Ovary (tissue), 9 donors: ENCODE results near the gene CRADD. TPM values are rescaled to one million over a fixed set of nuclear protein-coding genes. Genes with fewer than 3 reads are reported as not detected.

Experiments used
- DNase-seq, 5 donors: peaks; one replicate each; pipeline ENCODE4 v3.0.0-alpha.2; 2019 to 2020
- H3K27ac ChIP-seq, 2 donors: fragments of 200-600 bp; one replicate each; pipeline versions ENCODE4 v1.5.1 to v1.8.0; 2019 to 2022
- H3K27me3 ChIP-seq: fragments of 200-600 bp; one replicate; pipeline ENCODE4 v1.8.0; 2022
- H3K36me3 ChIP-seq: fragments of 200-600 bp; sonication (generic); one replicate; pipeline ENCODE4 v1.5.1; 2019
- H3K4me1 ChIP-seq: one replicate; pipeline ENCODE4 v1.8.1; 2013; ENCODE audit warnings: mild to moderate bottlenecking, moderate library complexity; ENCODE audit not compliant: insufficient read depth
- H3K4me3 ChIP-seq: fragments of 200-600 bp; sonication (generic); one replicate; pipeline ENCODE4 v1.5.1; 2017
- H3K9me3 ChIP-seq, 2 donors: fragments of 200-600 bp in 1 of 2; sonication (generic) in 1 of 2; one replicate each; pipeline versions ENCODE4 v1.5.1 to v1.8.1; 2013 to 2019; ENCODE audit warnings: mild to moderate bottlenecking in 1 of 2, moderate library complexity in 1 of 2
- CTCF ChIP-seq, 3 donors: fragments of 450-650 bp in 2 of 3; fragments of 200-600 bp in 1 of 3; IDR thresholded peaks; one replicate each; pipeline versions ENCODE4 v1.5.1 to v1.8.0; 2016 to 2022; ENCODE audit warnings: antibody characterized with exemption in 3 of 3, mild to moderate bottlenecking in 1 of 3
- EP300 ChIP-seq: sonication (generic); formaldehyde crosslinking; IDR thresholded peaks from one replicate; pipeline ENCODE4 v1.6.1; 2017; ENCODE audit warnings: antibody characterized with exemption
- POLR2A ChIP-seq: fragments of 450-650 bp; IDR thresholded peaks from one replicate; pipeline ENCODE4 v1.6.1; 2017; ENCODE audit warnings: antibody characterized with exemption, mild to moderate bottlenecking, moderate library complexity
- WGBS, 3 donors: extraction: QIAGEN DNeasy Blood & Tissue Kit in 1 of 3; methylation state at CpG; one replicate each; pipeline versions ENCODE4 v1.1.5 to v1.1.7; 2013 to 2017; 5-methylcytosine and 5-hydroxymethylcytosine counted together
- intact Hi-C, 4 donors: fragments of 100-400 bp; cut with DNase I; formaldehyde crosslinking; loops; one replicate each; pipeline versions ENCODE4 v1.11.0 to v1.15.1; 2022 to 2023
- polyA plus RNA-seq, 2 donors: library from polyadenylated mRNA; stranded (reverse); fragments of 200-250 nt in 1 of 2; fragments of 350-450 nt in 1 of 2; fragmentation: Illumina TruSeq in 1 of 2; extraction: RNeasy Lipid Tissue Mini Kit (QIAGEN cat#74804) in 1 of 2; gene quantifications; one replicate each; pipeline ENCODE4 v1.2.3, GENCODE V29; 2013 to 2014
- total RNA-seq, 7 donors: library from RNA; depleted of rRNA in 2 of 7; stranded (reverse); fragments of >200 nt in 2 of 7; fragmentation: NEBNext Ultra II Directional in 3 of 7; extraction: Animal tissue kit (Norgen Biotek cat#: 25700) in 3 of 7; gene quantifications; one replicate each; pipeline versions ENCODE4 v1.1.0 to v1.2.4, GENCODE V29; 2016 to 2023
- donor health status: DM: no; HTN: no; CAD: no; lungs with moderate emphysema.
- donor health status: DM: no; HTN: no; CAD: no.
- donor health status: Bipolar disorder and iron deficiency.
- donor health status: DM: yes; HTN: yes; CAD: no.
- donor health status: DM: no; HTN: no; CAD: no.
- donor health status: DM: yes; HTN: yes; CAD: no.

The CRADD gene
- total and polyA plus RNA-seq, 9 donors = 11.4 to 67.8 (median 16.9) TPM

DNA sequence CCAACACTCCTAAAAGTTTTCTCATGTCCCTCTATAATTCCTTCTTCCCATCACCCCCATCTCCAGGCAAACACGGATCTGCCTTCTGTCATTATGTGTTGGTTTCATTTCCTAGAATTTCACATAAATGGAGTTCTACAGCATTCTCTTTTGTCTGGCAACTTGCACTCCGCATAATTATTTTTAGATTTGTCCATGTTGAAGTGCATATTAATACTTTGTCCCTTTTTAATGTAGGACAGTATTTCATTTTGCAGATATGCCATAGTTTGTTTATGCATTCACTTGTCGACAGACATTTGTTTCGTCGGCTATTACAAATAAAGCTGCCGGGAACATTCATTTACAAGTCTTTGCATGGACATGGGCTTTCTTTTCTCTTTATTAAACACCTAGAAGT is 150.0 kb downstream of the CRADD start:
- intact Hi-C loops = no loop called here
- H3K4me1 ChIP-seq = peaks cover 21% of the 10 kb centered on the region
- no peak overlapping the region for H3K4me3 ChIP-seq
- TF ChIP-seq POLR2A = no peak
- TF ChIP-seq EP300 = no peak
- TF ChIP-seq CTCF (IDR thresholded peaks at IDR 0.05) = no peak
- 77 to 84% (median 82%) methylated on average over 6 of the region's 6 CpGs for WGBS, 3 donors
- DNase-seq = no peak
- no peaks in the 10 kb centered on the region for H3K27me3 ChIP-seq
- H3K9me3 ChIP-seq = no peaks in the 10 kb centered on the region
- no peak overlapping the region for H3K27ac ChIP-seq
- H3K36me3 ChIP-seq = no peaks in the 10 kb centered on the region

DNA sequence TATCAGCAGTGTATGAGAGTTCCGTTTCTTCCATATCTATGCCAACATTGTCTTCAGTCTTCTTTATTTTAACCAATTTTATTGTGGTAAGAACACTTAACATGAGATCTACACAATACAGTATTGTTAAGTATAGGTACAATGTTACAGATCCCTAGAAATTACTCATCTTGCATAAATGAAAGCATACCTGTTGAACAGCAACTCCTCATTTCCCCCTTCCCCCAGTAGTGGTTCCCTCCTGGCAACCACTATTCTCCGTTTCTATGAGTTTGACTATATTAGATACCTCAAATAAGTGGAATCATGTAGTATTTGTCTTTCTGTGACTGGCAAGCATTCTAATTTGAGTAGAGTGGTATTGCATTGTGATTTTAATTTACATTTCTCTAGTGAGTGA is 150.5 kb downstream of the CRADD start:
- intact Hi-C loops = no loop called here
- Histone ChIP-seq H3K27ac (no peak overlapping the region), H3K9me3 (no peaks in the 10 kb centered on the region), H3K27me3 (no peaks in the 10 kb centered on the region), H3K4me3 (no peak overlapping the region), H3K36me3 (no peaks in the 10 kb centered on the region), H3K4me1 (peaks cover 21% of the 10 kb centered on the region)
- WGBS, 3 donors = 95 to 99% (median 96%) methylated on average over 2 of the region's 2 CpGs
- DNase-seq = no peak
- TF ChIP-seq POLR2A (no peak), EP300 (no peak), CTCF (IDR thresholded peaks at IDR 0.05) (no peak)

DNA sequence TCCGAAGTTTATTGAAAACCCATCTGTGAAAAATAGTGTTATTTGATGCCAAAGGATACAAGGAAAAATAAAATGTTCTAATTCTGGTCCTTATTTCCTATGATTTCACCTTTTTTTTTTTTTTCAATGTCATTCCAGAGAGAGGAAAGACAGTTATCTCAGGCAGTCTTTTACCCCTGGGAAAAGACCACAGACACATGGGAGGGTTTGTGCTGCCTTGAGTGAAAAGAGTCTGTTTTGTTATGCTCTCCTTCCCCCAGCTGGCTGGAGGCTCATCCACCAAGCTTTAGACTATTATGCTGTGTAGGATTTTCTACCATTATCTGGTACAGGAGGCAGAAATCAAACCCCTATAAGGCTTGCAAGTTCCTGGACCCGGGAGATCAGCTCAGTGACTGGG is 151.8 kb downstream of the CRADD start:
- Histone ChIP-seq H3K9me3 (no peaks in the 10 kb centered on the region), H3K36me3 (no peaks in the 10 kb centered on the region), H3K27me3 (no peaks in the 10 kb centered on the region), H3K4me3 (no peak overlapping the region), H3K27ac (no peak overlapping the region), H3K4me1 (peaks cover 14% of the 10 kb centered on the region)
- intact Hi-C loops = no loop called here
- no peak for DNase-seq
- no peak for TF ChIP-seq POLR2A
- no peak for TF ChIP-seq EP300
- TF ChIP-seq CTCF (IDR thresholded peaks at IDR 0.05) = no peak
- WGBS, 3 donors = 56 to 69% (median 57%) methylated on average over 2 of the region's 2 CpGs

- no peaks in the 10 kb centered on the region for H3K27me3 ChIP-seq
- no peak for TF ChIP-seq CTCF (IDR thresholded peaks at IDR 0.05)
- TF ChIP-seq EP300 = no peak
- no peak for TF ChIP-seq POLR2A
- no peak overlapping the region for H3K4me3 ChIP-seq
- intact Hi-C loops = no loop called here
- DNase-seq = no peak
- no peak overlapping the region for H3K27ac ChIP-seq
- no peaks in the 10 kb centered on the region for H3K9me3 ChIP-seq
- no peaks in the 10 kb centered on the region for H3K36me3 ChIP-seq
- WGBS, 3 donors = 87 to 90% (median 88%) methylated on average over 5 of the region's 5 CpGs
- peaks cover 3% of the 10 kb centered on the region for H3K4me1 ChIP-seq
These were observed 154.2 kb downstream of the CRADD start for GRCh38 chr12:93831374-93831773.

DNA sequence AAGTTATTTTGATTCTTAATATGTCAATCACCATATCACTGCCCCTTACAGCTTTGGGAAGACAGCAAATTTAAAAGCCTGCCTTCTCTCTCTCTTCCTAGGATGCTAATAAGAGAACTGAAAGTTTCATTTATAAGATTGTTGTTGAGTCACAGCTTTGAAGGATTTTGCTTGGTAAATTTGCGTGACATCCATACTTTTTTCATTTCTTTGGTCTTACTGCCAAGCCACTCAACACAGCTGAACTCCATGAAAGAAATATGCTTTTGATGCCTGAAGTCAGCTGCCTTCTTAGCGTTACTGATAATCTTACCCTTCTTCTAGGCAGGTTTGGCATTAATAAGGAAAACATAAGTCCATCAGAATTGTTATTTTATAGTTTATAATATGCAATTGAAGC is 155.0 kb downstream of the CRADD start:
- H3K9me3 ChIP-seq = no peaks in the 10 kb centered on the region
- H3K4me1 ChIP-seq = no peaks in the 10 kb centered on the region
- TF ChIP-seq EP300 (no peak), POLR2A (no peak), CTCF (IDR thresholded peaks at IDR 0.05) (no peak)
- intact Hi-C loops = no loop called here
- no peak overlapping the region for H3K4me3 ChIP-seq
- WGBS, 3 donors = 53 to 63% (median 60%) methylated on average over 2 of the region's 2 CpGs
- no peak for DNase-seq
- H3K27me3 ChIP-seq = no peaks in the 10 kb centered on the region
- no peaks in the 10 kb centered on the region for H3K36me3 ChIP-seq
- no peak overlapping the region for H3K27ac ChIP-seq
